ENCODE measurements around the gene GKN1. TPM values are rescaled to one million over a fixed set of nuclear protein-coding genes. Genes with fewer than 3 reads are reported as not detected.

GKN1 gene
- total RNA-seq, 1 experiment from 2014 or later = not detected

DNA sequence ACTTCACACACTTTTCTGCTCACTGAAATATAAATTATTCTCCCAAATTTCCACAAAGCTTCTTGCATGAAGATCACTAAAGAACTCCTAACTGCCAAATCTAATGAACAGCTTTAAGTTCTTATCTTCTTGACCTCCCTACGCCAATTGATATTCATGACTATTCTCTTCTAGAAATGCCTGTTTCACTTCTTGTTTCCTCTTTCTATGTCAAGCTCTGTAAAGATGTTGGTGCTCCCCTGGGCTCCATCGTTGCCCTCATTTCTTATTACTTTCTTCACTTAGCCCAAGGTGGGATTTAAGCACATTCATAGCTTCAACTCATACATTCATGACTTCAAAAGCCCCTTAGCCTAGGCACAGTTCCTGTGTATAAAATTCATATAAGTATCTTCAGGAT is 29.3 kb downstream of the GKN1 start (continued):
- no peak for TF ChIP-seq TP53 (CRISPR knock-in tag; IDR thresholded peaks at IDR 0.05)

DNA sequence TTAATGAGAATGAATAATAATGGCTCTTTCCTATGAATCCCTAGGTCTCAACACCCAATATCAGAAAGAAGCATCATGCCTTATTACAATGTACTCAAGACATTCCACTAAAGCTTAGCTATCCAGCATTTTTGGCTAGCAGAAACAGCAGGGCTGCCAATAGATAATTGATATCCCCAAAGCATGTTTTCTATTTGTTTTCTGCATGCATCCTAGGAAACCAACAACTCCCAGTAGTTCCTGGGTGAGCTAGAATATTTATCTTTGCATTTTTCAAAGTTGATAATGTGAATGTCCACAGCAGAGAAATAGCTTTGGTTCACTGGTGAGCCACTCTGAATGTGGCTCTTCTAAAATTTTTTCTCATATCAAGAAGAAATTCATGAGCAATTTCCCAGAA is 32.7 kb downstream of the GKN1 start:
- no peak for DNase-seq (ENCODE audit: low spot score)
- ATAC-seq = no peak
- no peak overlapping the region for H3K27ac Mint-ChIP-seq
- H3K4me1 Mint-ChIP-seq = no peaks in the 10 kb centered on the region; the same call in 1 of the 2 replicates
- ChIA-PET POLR2A (no interaction called here), CTCF (no interaction called here)
- TF ChIP-seq SOX15 (CRISPR knock-in tag; IDR thresholded peaks at IDR 0.05) (no peak), RORB (CRISPR knock-in tag; IDR thresholded peaks at IDR 0.05) (no peak)
- TF ChIP-seq, protein P1, sequence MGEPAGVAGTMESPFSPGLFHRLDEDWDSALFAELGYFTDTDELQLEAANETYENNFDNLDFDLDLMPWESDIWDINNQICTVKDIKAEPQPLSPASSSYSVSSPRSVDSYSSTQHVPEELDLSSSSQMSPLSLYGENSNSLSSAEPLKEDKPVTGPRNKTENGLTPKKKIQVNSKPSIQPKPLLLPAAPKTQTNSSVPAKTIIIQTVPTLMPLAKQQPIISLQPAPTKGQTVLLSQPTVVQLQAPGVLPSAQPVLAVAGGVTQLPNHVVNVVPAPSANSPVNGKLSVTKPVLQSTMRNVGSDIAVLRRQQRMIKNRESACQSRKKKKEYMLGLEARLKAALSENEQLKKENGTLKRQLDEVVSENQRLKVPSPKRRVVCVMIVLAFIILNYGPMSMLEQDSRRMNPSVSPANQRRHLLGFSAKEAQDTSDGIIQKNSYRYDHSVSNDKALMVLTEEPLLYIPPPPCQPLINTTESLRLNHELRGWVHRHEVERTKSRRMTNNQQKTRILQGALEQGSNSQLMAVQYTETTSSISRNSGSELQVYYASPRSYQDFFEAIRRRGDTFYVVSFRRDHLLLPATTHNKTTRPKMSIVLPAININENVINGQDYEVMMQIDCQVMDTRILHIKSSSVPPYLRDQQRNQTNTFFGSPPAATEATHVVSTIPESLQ (CRISPR knock-in tag; IDR thresholded peaks at IDR 0.05) = no peak
- TF ChIP-seq, protein P2, sequence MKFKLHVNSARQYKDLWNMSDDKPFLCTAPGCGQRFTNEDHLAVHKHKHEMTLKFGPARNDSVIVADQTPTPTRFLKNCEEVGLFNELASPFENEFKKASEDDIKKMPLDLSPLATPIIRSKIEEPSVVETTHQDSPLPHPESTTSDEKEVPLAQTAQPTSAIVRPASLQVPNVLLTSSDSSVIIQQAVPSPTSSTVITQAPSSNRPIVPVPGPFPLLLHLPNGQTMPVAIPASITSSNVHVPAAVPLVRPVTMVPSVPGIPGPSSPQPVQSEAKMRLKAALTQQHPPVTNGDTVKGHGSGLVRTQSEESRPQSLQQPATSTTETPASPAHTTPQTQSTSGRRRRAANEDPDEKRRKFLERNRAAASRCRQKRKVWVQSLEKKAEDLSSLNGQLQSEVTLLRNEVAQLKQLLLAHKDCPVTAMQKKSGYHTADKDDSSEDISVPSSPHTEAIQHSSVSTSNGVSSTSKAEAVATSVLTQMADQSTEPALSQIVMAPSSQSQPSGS (CRISPR knock-in tag; IDR thresholded peaks at IDR 0.05; ENCODE audit: borderline replicate concordance, low read depth) = no peak
- TF ChIP-seq, protein P3, sequence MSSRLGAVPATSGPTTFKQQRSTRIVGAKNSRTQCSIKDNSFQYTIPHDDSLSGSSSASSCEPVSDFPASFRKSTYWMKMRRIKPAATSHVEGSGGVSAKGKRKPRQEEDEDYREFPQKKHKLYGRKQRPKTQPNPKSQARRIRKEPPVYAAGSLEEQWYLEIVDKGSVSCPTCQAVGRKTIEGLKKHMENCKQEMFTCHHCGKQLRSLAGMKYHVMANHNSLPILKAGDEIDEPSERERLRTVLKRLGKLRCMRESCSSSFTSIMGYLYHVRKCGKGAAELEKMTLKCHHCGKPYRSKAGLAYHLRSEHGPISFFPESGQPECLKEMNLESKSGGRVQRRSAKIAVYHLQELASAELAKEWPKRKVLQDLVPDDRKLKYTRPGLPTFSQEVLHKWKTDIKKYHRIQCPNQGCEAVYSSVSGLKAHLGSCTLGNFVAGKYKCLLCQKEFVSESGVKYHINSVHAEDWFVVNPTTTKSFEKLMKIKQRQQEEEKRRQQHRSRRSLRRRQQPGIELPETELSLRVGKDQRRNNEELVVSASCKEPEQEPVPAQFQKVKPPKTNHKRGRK (CRISPR knock-in tag; IDR thresholded peaks at IDR 0.05; ENCODE audit: borderline replicate concordance) = no peak
- no peaks in the 10 kb centered on the region for H3K36me3 Mint-ChIP-seq
- H3K9me3 Mint-ChIP-seq = peaks cover 13% of the 10 kb centered on the region
- H3K4me3 Mint-ChIP-seq = no peak overlapping the region
- H3K27me3 Mint-ChIP-seq (ENCODE audit: low read depth) = peaks cover 31% of the 10 kb centered on the region

DNA sequence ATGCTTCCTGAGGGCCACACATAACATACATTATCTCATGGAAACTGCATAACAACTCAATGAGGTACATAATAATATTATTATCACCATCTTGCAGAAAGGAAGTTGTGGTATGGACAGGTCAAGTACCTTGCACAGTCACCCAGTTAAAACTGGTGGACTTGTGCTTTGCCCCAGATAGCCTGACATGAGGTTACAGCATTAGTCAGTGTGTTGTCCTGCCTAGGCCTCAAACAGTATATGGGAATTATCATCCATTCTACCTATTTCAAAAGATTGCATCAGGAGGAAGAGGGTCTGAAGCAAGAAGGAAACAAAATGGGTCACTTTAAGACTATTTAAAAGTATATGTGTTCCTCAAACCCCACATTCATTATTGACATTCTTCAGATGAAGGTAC is 33.2 kb downstream of the GKN1 start:
- peaks cover 32% of the 10 kb centered on the region for H3K27me3 Mint-ChIP-seq (ENCODE audit: low read depth)
- peaks cover 9% of the 10 kb centered on the region; the same call in 1 of the 2 replicates for H3K9me3 Mint-ChIP-seq
- H3K4me1 Mint-ChIP-seq = peaks cover 2% of the 10 kb centered on the region
- no peak for DNase-seq (ENCODE audit: low spot score)
- H3K4me3 Mint-ChIP-seq = no peak overlapping the region
- no peak for ATAC-seq
- POLR2A ChIA-PET = no interaction called here
- CTCF ChIA-PET = no interaction called here
- no peaks in the 10 kb centered on the region for H3K36me3 Mint-ChIP-seq
- H3K27ac Mint-ChIP-seq = no peak overlapping the region
- TF ChIP-seq, protein P1 (CRISPR knock-in tag; IDR thresholded peaks at IDR 0.05) = no peak
- TF ChIP-seq ZNF263 (CRISPR knock-in tag; IDR thresholded peaks at IDR 0.05; ENCODE audit: low read depth) = no peak
- no peak for TF ChIP-seq ZNF232 (CRISPR knock-in tag; IDR thresholded peaks at IDR 0.05)
- no peak for TF ChIP-seq SMAD3 (CRISPR knock-in tag; IDR thresholded peaks at IDR 0.05; ENCODE audit: borderline replicate concordance)
- no peak for TF ChIP-seq MYBL2 (CRISPR knock-in tag; IDR thresholded peaks at IDR 0.05)
- TF ChIP-seq, protein P4, sequence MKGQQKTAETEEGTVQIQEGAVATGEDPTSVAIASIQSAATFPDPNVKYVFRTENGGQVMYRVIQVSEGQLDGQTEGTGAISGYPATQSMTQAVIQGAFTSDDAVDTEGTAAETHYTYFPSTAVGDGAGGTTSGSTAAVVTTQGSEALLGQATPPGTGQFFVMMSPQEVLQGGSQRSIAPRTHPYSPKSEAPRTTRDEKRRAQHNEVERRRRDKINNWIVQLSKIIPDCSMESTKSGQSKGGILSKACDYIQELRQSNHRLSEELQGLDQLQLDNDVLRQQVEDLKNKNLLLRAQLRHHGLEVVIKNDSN (CRISPR knock-in tag; IDR thresholded peaks at IDR 0.05) = no peak
- TF ChIP-seq, protein P5, sequence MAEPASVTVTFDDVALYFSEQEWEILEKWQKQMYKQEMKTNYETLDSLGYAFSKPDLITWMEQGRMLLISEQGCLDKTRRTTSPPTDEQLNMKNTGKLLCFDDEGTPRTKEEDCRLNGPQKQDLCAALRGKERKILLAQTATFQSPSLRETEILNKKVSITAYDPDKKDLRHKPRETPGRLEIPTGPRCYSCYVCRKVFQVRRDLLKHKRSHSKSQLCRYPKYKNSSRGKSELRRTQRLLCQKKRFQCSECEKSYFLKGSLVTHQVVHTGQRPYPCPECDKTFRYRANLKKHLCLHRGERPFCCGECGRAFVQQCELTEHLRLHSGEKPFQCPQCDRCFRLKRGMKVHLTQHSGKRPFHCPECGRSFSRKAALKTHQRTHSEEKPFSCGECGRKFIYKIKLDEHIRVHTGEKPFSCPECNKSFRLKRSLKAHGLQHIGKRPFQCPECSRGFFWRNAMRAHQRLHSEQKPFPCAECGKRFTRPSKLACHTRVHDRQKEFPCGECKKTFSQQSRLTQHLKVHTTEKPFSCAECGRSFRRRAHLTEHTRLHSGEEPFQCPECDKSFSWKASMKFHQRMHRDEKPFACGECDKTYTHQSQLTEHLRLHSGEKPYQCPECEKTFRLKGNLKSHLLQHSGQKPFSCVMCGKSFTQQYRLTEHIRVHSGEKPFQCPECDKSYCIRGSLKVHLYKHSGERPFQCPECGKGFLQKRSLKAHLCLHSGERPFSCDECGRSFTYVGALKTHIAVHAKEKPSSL (CRISPR knock-in tag; conservative IDR thresholded peaks at IDR 0.05) = no peak
- TF ChIP-seq NR1H2 (CRISPR knock-in tag; IDR thresholded peaks at IDR 0.05) = no peak
- TF ChIP-seq ZNF423 (CRISPR knock-in tag; IDR thresholded peaks at IDR 0.05) = no peak
- TF ChIP-seq, protein P2 (CRISPR knock-in tag; IDR thresholded peaks at IDR 0.05; ENCODE audit: borderline replicate concordance, low read depth) = no peak
- no peak for TF ChIP-seq ZNF138 (CRISPR knock-in tag; conservative IDR thresholded peaks at IDR 0.05)
- no peak for TF ChIP-seq TEAD1 (CRISPR knock-in tag; IDR thresholded peaks at IDR 0.05)
- no peak for TF ChIP-seq CREM (CRISPR knock-in tag; IDR thresholded peaks at IDR 0.05)
- TF ChIP-seq NFATC4 (CRISPR knock-in tag; IDR thresholded peaks at IDR 0.05) = no peak
- no peak for TF ChIP-seq EMX1 (CRISPR knock-in tag; IDR thresholded peaks at IDR 0.05)
- no peak for TF ChIP-seq ZNF219 (CRISPR knock-in tag; IDR thresholded peaks at IDR 0.05; ENCODE audit: borderline replicate concordance)
